Sigmoid colon (tissue), 7 donors: Measurements from ENCODE around the gene HSDL1. TPM values are rescaled to one million over a fixed set of nuclear protein-coding genes. Genes with fewer than 3 reads are reported as not detected.

Experiments
- DNase-seq: peaks from one replicate; pipeline ENCODE4 v3.0.0-alpha.2; 2019
- H3K27ac ChIP-seq, 4 donors: fragments of 200-600 bp; sonication (generic); one replicate each; pipeline ENCODE4 v1.5.1; 2016 to 2019; ENCODE audit warnings: mild to moderate bottlenecking in 1 of 4
- H3K27me3 ChIP-seq, 3 donors: fragments of 200-600 bp; sonication (generic); one replicate each; pipeline ENCODE4 v1.5.1; 2019; ENCODE audit warnings: mild to moderate bottlenecking in 1 of 3
- H3K36me3 ChIP-seq, 4 donors: fragments of 200-600 bp; sonication (generic); one replicate each; pipeline ENCODE4 v1.5.1; 2016 to 2019
- H3K4me1 ChIP-seq, 4 donors: fragments of 200-600 bp; sonication (generic); one replicate each; pipeline ENCODE4 v1.5.1; 2017 to 2019
- H3K4me3 ChIP-seq, 4 donors: fragments of 200-600 bp; sonication (generic); one replicate each; pipeline ENCODE4 v1.5.1; 2017 to 2019; ENCODE audit warnings: mild to moderate bottlenecking in 2 of 4, moderate library complexity in 1 of 4
- H3K9me3 ChIP-seq, 4 donors: fragments of 200-600 bp in 3 of 4; sonication (generic) in 3 of 4; one replicate each; pipeline versions ENCODE4 v1.5.1 to v1.6.1; 2013 to 2019
- CTCF ChIP-seq, 4 experiments: fragments of 450-650 bp in 3 of 4; fragments of 200-600 bp in 1 of 4; IDR thresholded peaks; one replicate each; pipeline ENCODE4 v1.5.1; 2016 to 2019; ENCODE audit warnings: antibody characterized with exemption in 4 of 4, mild to moderate bottlenecking in 3 of 4, moderate library complexity in 2 of 4
- EP300 ChIP-seq, 4 donors: sonication (generic); formaldehyde crosslinking; IDR thresholded peaks; one replicate each; pipeline ENCODE4 v1.6.1; 2017; ENCODE audit warnings: antibody characterized with exemption in 4 of 4
- POLR2A ChIP-seq, 2 donors: fragments of 450-650 bp; IDR thresholded peaks; one replicate each; pipeline ENCODE4 v1.6.1; 2016; ENCODE audit warnings: antibody characterized with exemption in 2 of 2, mild to moderate bottlenecking in 2 of 2, moderate library complexity in 2 of 2
- POLR2AphosphoS5 ChIP-seq, 4 donors: sonication (generic); formaldehyde crosslinking; IDR thresholded peaks; one replicate each; pipeline ENCODE4 v1.6.1; 2017; ENCODE audit warnings: antibody characterized with exemption in 4 of 4
- WGBS, 2 donors: extraction: QIAGEN DNeasy Blood & Tissue Kit; methylation state at CpG; one replicate each; pipeline ENCODE4 v1.1.7; 2013; 5-methylcytosine and 5-hydroxymethylcytosine counted together
- intact Hi-C: fragments of 100-400 bp; cut with DNase I; formaldehyde crosslinking; loops from one replicate; pipeline ENCODE4 v1.15.1; 2023
- polyA plus RNA-seq, 3 donors: library from polyadenylated mRNA; stranded (reverse); fragments of 200-250 nt; gene quantifications; one replicate each; pipeline ENCODE4 v1.2.3, GENCODE V29; 2013
- total RNA-seq, 4 donors: library from RNA; depleted of rRNA; stranded (reverse); fragments of >200 nt; gene quantifications; one replicate each; pipeline ENCODE4 v1.1.0, GENCODE V29; 2016
- donor health status: healthy with polysubstance abuse.
- donor health status: Bipolar disorder and iron deficiency.
- donor health status: healthy.

Gene HSDL1
- total and polyA plus RNA-seq, 7 donors, result 5.3 to 27.8 (median 11.4) TPM

GRCh38 chr16:84138824-84139627 is 6.0 kb downstream of the HSDL1 start:
- no peak for DNase-seq
- H3K4me1 ChIP-seq, result peaks cover 0 to 11% (median 7%) of the 10 kb centered on the region in 4 donors
- no peak overlapping the region for H3K4me3 ChIP-seq
- no peaks in the 10 kb centered on the region for H3K9me3 ChIP-seq
- 73 to 82% methylated on average over 14 of the region's 14 CpGs for WGBS, 2 donors
- H3K27ac ChIP-seq, result peak overlapping the region in 1 of 4 donors; percentile 25
- intact Hi-C loops, result no loop called here
- no peaks in the 10 kb centered on the region for H3K36me3 ChIP-seq
- no peaks in the 10 kb centered on the region for H3K27me3 ChIP-seq
- TF ChIP-seq POLR2AphosphoS5 (IDR thresholded peaks at IDR 0.05) (no peak), POLR2A (IDR thresholded peaks at IDR 0.05) (no peak), CTCF (IDR thresholded peaks at IDR 0.05) (no peak), EP300 (IDR thresholded peaks at IDR 0.05) (no peak)

DNA sequence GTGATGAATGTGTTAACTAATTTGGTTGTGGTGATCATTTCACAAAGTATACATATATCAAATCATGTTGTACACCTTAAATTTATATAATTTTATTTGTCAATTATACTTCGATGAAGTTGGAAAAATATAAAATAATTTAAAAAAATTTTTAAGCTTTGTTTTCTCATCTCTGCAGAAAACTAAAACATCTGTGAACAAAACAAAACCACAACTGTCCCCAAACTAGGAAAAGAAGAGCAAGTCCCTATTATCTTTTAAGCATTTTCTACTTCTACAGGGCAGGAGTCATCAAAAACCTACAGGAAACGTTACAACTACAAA is 6.5 kb downstream of the HSDL1 start:
- no peak for DNase-seq
- WGBS, 2 donors, result 63 to 69% methylated on average over 2 of the region's 2 CpGs
- Histone ChIP-seq H3K27ac (no peak overlapping the region), H3K27me3 (no peaks in the 10 kb centered on the region), H3K4me3 (no peak overlapping the region), H3K36me3 (no peaks in the 10 kb centered on the region), H3K4me1 (peaks cover 0 to 6% (median 2%) of the 10 kb centered on the region in 4 donors), H3K9me3 (no peaks in the 10 kb centered on the region)
- TF ChIP-seq POLR2AphosphoS5 (IDR thresholded peaks at IDR 0.05) (no peak), EP300 (IDR thresholded peaks at IDR 0.05) (no peak)
- intact Hi-C loops, result no loop called here

- Histone ChIP-seq H3K9me3 (no peaks in the 10 kb centered on the region), H3K27ac (no peak overlapping the region), H3K4me1 (no peaks in the 10 kb centered on the region), H3K36me3 (no peaks in the 10 kb centered on the region), H3K27me3 (no peaks in the 10 kb centered on the region), H3K4me3 (no peak overlapping the region)
- no peak for DNase-seq
- 92 to 93% methylated on average over 7 of the region's 7 CpGs for WGBS, 2 donors
- intact Hi-C loops, result no loop called here
- TF ChIP-seq POLR2AphosphoS5 (IDR thresholded peaks at IDR 0.05), result no peak
- TF ChIP-seq POLR2A (IDR thresholded peaks at IDR 0.05), result no peak
- TF ChIP-seq CTCF (IDR thresholded peaks at IDR 0.05), result no peak
- TF ChIP-seq EP300 (IDR thresholded peaks at IDR 0.05), result no peak
Measured at GRCh38 chr16:84137769-84138357, 7.1 kb downstream of the HSDL1 start.

GRCh38 chr16:84137287-84137686 is 7.7 kb downstream of the HSDL1 start:
- WGBS, 2 donors, result 91 to 93% methylated on average over 8 of the region's 8 CpGs
- Histone ChIP-seq H3K36me3 (no peaks in the 10 kb centered on the region), H3K27me3 (no peaks in the 10 kb centered on the region), H3K4me1 (no peaks in the 10 kb centered on the region), H3K9me3 (no peaks in the 10 kb centered on the region), H3K27ac (no peak overlapping the region), H3K4me3 (no peak overlapping the region)
- intact Hi-C loops, result no loop called here
- no peak for DNase-seq
- TF ChIP-seq POLR2A (IDR thresholded peaks at IDR 0.05) (no peak), POLR2AphosphoS5 (IDR thresholded peaks at IDR 0.05) (no peak), EP300 (IDR thresholded peaks at IDR 0.05) (no peak), CTCF (IDR thresholded peaks at IDR 0.05) (no peak)

- DNase-seq, result no peak
- Histone ChIP-seq H3K4me3 (no peak overlapping the region), H3K27me3 (no peaks in the 10 kb centered on the region), H3K4me1 (no peaks in the 10 kb centered on the region), H3K27ac (no peak overlapping the region), H3K36me3 (no peaks in the 10 kb centered on the region), H3K9me3 (no peaks in the 10 kb centered on the region)
- WGBS, 2 donors, result 92 to 95% methylated on average over 11 of the region's 11 CpGs
- TF ChIP-seq POLR2A (IDR thresholded peaks at IDR 0.05) (no peak), EP300 (IDR thresholded peaks at IDR 0.05) (no peak), CTCF (IDR thresholded peaks at IDR 0.05) (no peak), POLR2AphosphoS5 (IDR thresholded peaks at IDR 0.05) (no peak)
- intact Hi-C loops, result no loop called here
Measured at GRCh38 chr16:84136331-84137125, 8.4 kb downstream of the HSDL1 start.
